Ishikawa (cell line): ENCODE data around the gene FAP.

Source experiments
- CEBPB ChIP-seq: IDR thresholded peaks from 2 replicates; pipeline ENCODE4 v1.6.1; 2012
- CREB1 ChIP-seq: IDR thresholded peaks from 2 replicates; pipeline ENCODE4 v1.6.1; 2012; ENCODE audit warnings: low read depth
- EP300 ChIP-seq: IDR thresholded peaks from 2 replicates; pipeline ENCODE4 v1.6.1; 2012; ENCODE audit warnings: borderline replicate concordance
- FOXM1 ChIP-seq: IDR thresholded peaks from 2 replicates; pipeline ENCODE4 v1.6.1; 2012; ENCODE audit warnings: low read depth, borderline replicate concordance
- NFIC ChIP-seq: IDR thresholded peaks from 2 replicates; pipeline ENCODE4 v1.6.1; 2012
- RAD21 ChIP-seq: IDR thresholded peaks from 2 replicates; pipeline ENCODE4 v1.6.1; 2012; ENCODE audit warnings: low read depth
- TAF1 ChIP-seq: IDR thresholded peaks from 2 replicates; pipeline ENCODE4 v1.6.1; 2012; ENCODE audit warnings: low read depth, mild to moderate bottlenecking
- YY1 ChIP-seq: IDR thresholded peaks from 2 replicates; pipeline ENCODE4 v1.6.1; 2012; ENCODE audit warnings: low read depth
- ZBTB7A ChIP-seq: IDR thresholded peaks from 2 replicates; pipeline ENCODE4 v1.6.1; 2012; ENCODE audit warnings: low read depth
- TF ChIP-seq, protein P1 (sequence below): IDR thresholded peaks from 2 replicates; pipeline ENCODE4 v1.6.1; 2012; ENCODE audit warnings: low read depth, mild to moderate bottlenecking
- TF ChIP-seq, protein P2 (sequence below): IDR thresholded peaks from 2 replicates; pipeline ENCODE4 v1.6.1; 2012

DNA sequence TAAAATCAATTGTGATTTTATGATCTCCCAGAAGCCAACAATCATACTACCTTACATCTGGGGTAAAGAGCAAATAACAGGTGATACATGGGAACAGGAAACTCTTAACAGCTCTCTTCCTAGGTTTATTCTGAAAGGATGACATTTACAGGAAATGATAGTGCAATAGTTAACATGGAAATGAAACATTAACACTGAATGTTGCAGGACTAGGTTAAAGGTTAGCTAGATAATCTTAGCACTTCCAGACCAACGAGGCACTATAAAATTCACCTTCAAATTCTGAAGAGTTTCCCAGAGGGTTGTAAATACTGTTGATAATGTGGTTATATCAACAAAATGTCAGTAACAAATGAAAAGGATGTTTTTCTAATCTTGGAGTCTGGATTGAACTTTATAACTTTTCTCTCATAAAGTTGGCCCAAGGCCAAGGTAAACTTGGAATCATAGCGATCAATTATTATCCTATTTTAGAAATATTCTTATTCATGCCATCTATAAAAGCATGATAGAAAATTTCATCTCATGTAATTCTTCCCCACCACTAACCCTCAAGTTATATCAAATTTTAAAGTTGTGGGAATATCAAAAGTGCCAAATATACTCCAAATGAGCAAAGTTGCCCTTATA is 58.3 kb downstream of the FAP start:
- TF ChIP-seq, protein P1, sequence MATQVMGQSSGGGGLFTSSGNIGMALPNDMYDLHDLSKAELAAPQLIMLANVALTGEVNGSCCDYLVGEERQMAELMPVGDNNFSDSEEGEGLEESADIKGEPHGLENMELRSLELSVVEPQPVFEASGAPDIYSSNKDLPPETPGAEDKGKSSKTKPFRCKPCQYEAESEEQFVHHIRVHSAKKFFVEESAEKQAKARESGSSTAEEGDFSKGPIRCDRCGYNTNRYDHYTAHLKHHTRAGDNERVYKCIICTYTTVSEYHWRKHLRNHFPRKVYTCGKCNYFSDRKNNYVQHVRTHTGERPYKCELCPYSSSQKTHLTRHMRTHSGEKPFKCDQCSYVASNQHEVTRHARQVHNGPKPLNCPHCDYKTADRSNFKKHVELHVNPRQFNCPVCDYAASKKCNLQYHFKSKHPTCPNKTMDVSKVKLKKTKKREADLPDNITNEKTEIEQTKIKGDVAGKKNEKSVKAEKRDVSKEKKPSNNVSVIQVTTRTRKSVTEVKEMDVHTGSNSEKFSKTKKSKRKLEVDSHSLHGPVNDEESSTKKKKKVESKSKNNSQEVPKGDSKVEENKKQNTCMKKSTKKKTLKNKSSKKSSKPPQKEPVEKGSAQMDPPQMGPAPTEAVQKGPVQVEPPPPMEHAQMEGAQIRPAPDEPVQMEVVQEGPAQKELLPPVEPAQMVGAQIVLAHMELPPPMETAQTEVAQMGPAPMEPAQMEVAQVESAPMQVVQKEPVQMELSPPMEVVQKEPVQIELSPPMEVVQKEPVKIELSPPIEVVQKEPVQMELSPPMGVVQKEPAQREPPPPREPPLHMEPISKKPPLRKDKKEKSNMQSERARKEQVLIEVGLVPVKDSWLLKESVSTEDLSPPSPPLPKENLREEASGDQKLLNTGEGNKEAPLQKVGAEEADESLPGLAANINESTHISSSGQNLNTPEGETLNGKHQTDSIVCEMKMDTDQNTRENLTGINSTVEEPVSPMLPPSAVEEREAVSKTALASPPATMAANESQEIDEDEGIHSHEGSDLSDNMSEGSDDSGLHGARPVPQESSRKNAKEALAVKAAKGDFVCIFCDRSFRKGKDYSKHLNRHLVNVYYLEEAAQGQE, result no peak
- TF ChIP-seq EP300 (no peak), CEBPB (no peak), ZBTB7A (no peak), RAD21 (no peak), CREB1 (no peak), NFIC (no peak), YY1 (no peak), TAF1 (no peak), FOXM1 (no peak)
- TF ChIP-seq, protein P2, sequence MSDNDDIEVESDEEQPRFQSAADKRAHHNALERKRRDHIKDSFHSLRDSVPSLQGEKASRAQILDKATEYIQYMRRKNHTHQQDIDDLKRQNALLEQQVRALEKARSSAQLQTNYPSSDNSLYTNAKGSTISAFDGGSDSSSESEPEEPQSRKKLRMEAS, result no peak
